ENCODE data around the gene PITRM1. TPM values are rescaled to one million over a fixed set of nuclear protein-coding genes. Genes with fewer than 3 reads are reported as not detected.

Gene PITRM1
- total and polyA plus RNA-seq, 9 donors: 46.6 to 107 (median 73.7) TPM

GRCh38 chr10:3206511-3207157, 34.1 kb upstream of the PITRM1 start:
- Histone ChIP-seq H3K9me3 (no peaks in the 10 kb centered on the region), H3K36me3 (no peaks in the 10 kb centered on the region), H3K4me1 (ENCODE audit: insufficient read depth) (no peaks in the 10 kb centered on the region), H3K4me3 (no peak overlapping the region), H3K27ac (no peak overlapping the region), H3K27me3 (no peaks in the 10 kb centered on the region)
- TF ChIP-seq EP300 (IDR thresholded peaks at IDR 0.05) (no peak), CTCF (IDR thresholded peaks at IDR 0.05) (no peak), POLR2A (IDR thresholded peaks at IDR 0.05) (no peak)
- WGBS, 3 donors: 80 to 90% (median 83%) methylated on average over 11 of the region's 11 CpGs
- intact Hi-C loops (cut with DNase I): loop anchor here in 1 of 4 donors (10.0 kb wide), 1 partner anchor 1558 kb away; no protein-coding TSS in a partner anchor
- DNase-seq: no peak

- Histone ChIP-seq H3K27ac (no peak overlapping the region), H3K9me3 (no peaks in the 10 kb centered on the region), H3K36me3 (no peaks in the 10 kb centered on the region), H3K4me1 (ENCODE audit: insufficient read depth) (no peaks in the 10 kb centered on the region), H3K27me3 (no peaks in the 10 kb centered on the region), H3K4me3 (no peak overlapping the region)
- no peak for DNase-seq
- TF ChIP-seq EP300 (IDR thresholded peaks at IDR 0.05): no peak
- TF ChIP-seq CTCF (IDR thresholded peaks at IDR 0.05): no peak
- no peak for TF ChIP-seq POLR2A (IDR thresholded peaks at IDR 0.05)
- intact Hi-C loops (cut with DNase I): loop anchor here in 1 of 4 donors (10.0 kb wide), 1 partner anchor 1561 kb away; no protein-coding TSS in a partner anchor
- WGBS, 3 donors: 16 to 20% (median 17%) methylated on average over 4 of the region's 4 CpGs
Observed at GRCh38 chr10:3203972-3204371, 31.4 kb upstream of the PITRM1 start.

- no peaks in the 10 kb centered on the region for H3K9me3 ChIP-seq
- intact Hi-C loops (cut with DNase I): loop anchor here in 1 of 4 donors (10.0 kb wide), 1 partner anchor 1562 kb away; no protein-coding TSS in a partner anchor
- H3K36me3 ChIP-seq: no peaks in the 10 kb centered on the region
- H3K27ac ChIP-seq: no peak overlapping the region
- TF ChIP-seq EP300 (IDR thresholded peaks at IDR 0.05): no peak
- no peak for TF ChIP-seq CTCF (IDR thresholded peaks at IDR 0.05)
- no peak for TF ChIP-seq POLR2A (IDR thresholded peaks at IDR 0.05)
- H3K4me1 ChIP-seq (ENCODE audit: insufficient read depth): no peaks in the 10 kb centered on the region
- no peaks in the 10 kb centered on the region for H3K27me3 ChIP-seq
- no peak overlapping the region for H3K4me3 ChIP-seq
- DNase-seq: no peak
- WGBS, 3 donors: 85 to 88% (median 86%) methylated on average over 11 of the region's 11 CpGs
Observed at GRCh38 chr10:3203016-3203811, 30.6 kb upstream of the PITRM1 start.

- no peaks in the 10 kb centered on the region for H3K36me3 ChIP-seq
- 70 to 79% (median 72%) methylated on average over 8 of the region's 8 CpGs for WGBS, 3 donors
- H3K4me1 ChIP-seq (ENCODE audit: insufficient read depth): no peaks in the 10 kb centered on the region
- intact Hi-C loops (cut with DNase I): loop anchor here in 1 of 4 donors (10.0 kb wide), 1 partner anchor 1563 kb away; no protein-coding TSS in a partner anchor
- H3K9me3 ChIP-seq: no peaks in the 10 kb centered on the region
- TF ChIP-seq POLR2A (IDR thresholded peaks at IDR 0.05): no peak
- TF ChIP-seq CTCF (IDR thresholded peaks at IDR 0.05): no peak
- no peak for TF ChIP-seq EP300 (IDR thresholded peaks at IDR 0.05)
- H3K4me3 ChIP-seq: no peak overlapping the region
- no peak overlapping the region for H3K27ac ChIP-seq
- DNase-seq: no peak
- H3K27me3 ChIP-seq: no peaks in the 10 kb centered on the region
Observed at GRCh38 chr10:3201796-3202195, 29.2 kb upstream of the PITRM1 start.
